DMS114 treated with DMSO at 0.1 percent for 48 hours (cell line): ENCODE measurements around the gene CAPN10.

ENCODE experiments used
- DNase-seq: peaks from one replicate; lab custom pipeline; 2025; ENCODE audit not compliant: unreplicated experiment; lab: John Stamatoyannopoulos, UW

CAPN10 gene

GRCh38 chr2:240588006-240588655 lies 1.6 kb downstream of the CAPN10 start:
- DNase-seq, result no peak

DNA sequence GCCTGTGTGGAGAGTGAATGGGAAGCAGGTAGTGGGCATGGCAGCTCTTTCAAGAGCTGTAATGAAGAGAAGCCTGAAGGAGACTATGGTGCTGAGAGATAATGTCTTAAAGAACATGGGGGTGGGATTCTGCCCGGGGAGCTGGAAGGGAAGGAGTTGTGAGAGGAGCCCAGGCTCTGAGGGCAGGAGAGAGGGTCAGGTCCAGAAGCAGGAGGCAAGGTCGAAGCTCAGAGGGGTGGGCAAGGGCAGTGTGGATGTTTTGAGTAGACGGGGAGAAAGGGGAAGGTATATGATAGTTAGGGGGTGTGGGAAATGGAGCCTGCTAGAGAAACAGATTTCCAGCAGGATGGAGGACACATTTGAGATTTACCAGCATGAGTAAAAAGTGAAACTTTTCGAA lies 2.1 kb downstream of the CAPN10 start:
- no peak for DNase-seq

DNA sequence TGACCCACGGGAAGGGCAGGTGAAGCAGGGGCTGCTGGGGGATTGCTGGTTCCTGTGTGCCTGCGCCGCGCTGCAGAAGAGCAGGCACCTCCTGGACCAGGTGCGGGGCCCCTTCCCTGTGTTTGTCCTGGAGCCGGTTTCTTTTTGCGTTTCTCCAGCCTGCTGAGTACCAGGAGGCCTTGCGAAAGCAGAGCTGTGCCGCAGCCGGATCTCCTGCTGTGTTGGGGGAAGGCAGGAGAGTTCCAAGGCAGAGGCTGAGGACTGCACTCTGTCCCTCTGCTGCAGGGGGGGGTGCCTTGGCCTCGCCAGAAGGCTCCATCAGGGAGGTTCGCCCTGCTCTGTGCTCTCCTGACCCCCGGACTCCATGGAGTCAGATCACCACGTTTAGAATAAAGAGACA lies 2.8 kb downstream of the CAPN10 start:
- DNase-seq, result no peak

DNA sequence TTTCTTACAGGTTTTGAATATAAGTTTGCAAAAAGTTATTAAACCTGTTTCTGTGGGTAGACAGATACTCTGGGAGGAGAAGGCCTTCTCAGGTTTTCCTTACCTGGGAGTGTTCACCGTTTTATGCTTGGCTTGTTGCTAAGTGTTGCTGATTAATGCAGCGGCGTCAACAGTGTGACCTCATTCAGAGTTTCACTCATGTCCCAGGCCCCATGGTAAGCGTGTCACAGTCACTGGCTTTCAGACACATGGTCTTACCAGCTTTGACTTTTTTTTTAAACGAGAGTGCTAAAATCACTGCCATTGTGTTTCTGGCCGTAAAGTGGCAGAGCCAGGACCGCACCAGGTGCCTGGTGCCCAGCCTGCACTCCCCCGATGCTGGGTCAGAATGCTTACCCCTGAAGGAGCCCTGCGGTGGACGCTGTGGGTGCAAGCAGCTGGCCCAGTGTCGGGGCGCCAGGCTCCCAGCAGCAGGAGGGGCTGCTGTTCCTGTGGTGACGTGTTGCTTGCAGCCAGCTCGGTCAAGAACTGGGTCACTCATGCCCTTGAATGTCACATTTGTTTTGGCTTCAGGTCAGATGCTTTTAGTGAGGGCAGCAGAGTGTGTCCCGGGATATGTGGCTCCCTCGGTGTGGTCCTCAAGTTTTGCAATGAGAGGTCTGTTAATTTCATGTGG lies 3.5 kb downstream of the CAPN10 start:
- no peak for DNase-seq

DNA sequence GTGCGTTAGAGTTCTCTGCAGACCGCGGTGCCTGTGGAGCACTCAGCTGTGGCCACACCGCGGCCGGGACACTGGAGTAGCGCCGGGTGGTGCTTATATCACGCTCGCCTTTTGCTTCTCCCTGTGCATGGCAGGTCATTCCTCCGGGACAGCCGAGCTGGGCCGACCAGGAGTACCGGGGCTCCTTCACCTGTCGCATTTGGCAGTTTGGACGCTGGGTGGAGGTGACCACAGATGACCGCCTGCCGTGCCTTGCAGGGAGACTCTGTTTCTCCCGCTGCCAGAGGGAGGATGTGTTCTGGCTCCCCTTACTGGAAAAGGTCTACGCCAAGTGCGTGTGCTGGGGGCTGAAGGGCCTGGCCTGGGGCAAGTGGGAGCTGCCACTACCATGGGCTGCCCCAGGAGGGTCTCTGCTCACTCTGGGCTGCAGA lies 4.2 kb downstream of the CAPN10 start:
- no peak for DNase-seq

GRCh38 chr2:240591226-240591625 lies 4.7 kb downstream of the CAPN10 start:
- DNase-seq, result no peak

- DNase-seq, result no peak
Measured at GRCh38 chr2:240591784-240592183, 5.2 kb downstream of the CAPN10 start.

DNA sequence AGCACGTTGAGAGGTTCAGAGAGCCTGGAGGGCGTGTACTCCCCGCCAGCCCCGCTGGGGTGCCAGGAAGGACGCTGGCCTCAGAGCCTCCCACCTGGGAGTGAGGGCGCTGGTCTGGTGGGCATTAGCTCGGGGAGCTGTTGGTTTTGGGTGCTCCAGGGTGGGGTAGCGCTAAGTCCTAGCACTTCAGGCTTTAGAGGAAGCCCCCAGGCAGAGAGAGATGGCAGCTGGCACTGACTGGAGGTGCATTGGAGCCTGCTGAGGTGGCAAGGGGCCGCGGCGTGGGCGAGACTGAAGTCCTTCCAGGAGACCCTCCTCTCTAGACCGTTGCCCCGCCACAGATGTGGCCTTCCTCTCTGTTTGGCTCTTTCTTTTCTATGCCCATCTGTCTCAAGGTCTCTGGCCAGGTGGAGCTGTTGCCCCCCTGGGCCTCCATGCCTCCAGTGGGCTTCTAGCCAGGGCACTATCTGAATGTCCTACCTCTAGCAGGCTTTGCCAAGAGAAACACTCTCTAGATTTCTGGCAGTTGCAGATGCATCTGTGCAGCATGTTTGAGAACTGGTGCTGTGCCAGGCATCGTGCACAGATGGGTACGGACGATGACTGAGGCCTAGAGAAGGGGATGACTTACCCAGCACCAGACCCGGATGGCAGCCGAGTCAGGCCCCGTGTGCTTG lies 6.6 kb downstream of the CAPN10 start:
- DNase-seq, result no peak

DNA sequence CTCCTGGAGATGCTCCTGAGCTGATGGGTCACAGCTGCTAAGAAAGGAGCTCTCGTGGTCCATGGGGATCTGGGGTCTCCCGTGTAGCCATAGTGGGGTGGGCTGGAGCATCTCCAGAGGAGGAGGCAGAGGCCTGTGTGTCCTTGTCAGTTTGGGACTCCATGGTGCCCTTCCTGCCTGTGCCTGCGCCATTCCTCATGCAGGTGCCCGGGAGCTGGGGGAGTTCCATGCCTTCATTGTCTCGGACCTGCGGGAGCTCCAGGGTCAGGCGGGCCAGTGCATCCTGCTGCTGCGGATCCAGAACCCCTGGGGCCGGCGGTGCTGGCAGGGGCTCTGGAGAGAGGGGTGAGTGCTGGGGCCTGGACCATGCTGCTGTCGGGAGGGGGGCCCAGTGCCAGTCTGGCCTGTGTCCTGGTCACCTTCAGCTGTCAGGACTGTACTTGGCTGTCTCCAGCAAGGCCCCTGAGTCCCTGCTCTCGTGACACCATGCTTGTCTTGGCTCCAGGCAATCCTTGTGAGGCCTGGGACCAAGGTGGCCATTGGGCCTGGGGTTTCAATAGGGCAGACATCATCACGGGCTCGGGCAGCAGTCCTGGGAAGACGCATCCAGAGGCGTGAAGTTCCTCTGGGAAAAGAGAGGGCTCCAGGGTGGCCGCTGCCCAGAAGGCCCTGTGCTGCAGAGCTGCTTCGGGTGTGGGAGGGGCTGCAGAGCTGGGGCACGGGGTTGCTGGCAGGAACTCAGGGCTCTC lies 7.3 kb downstream of the CAPN10 start:
- no peak for DNase-seq

DNA sequence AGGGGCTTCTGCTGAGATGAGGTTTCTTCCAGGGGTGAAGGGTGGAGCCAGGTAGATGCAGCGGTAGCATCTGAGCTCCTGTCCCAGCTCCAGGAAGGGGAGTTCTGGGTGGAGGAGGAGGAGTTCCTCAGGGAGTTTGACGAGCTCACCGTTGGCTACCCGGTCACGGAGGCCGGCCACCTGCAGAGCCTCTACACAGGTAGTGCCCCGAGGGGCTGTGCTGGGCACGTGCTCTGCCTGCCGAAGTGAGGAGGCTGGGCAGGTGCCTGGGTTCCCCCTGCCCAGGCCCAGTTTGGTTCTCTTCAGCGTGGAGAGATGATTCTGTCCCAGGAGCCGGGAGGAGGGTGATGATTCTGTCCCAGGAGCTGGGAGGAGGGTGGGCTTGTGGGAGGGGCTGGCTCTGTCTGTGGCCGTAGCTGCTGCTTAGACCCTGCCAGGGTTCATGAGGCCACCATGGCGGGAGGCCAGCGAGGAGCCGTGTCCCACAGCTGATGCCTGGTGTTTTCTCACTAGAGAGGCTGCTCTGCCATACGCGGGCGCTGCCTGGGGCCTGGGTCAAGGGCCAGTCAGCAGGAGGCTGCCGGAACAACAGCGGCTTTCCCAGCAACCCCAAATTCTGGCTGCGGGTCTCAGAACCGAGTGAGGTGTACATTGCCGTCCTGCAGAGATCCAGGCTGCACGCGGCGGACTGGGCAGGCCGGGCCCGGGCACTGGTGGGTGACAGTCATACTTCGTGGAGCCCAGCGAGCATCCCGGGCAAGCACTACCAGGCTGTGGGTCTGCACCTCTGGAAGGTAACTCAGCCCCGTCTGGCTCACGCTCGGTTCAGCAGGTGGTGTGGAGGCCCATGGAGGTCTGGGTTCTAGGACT lies 8.2 kb downstream of the CAPN10 start:
- no peak for DNase-seq

GRCh38 chr2:240595381-240596079 lies 9.0 kb downstream of the CAPN10 start:
- no peak for DNase-seq

- no peak for DNase-seq
Measured at GRCh38 chr2:240596080-240596460, 9.5 kb downstream of the CAPN10 start.

GRCh38 chr2:240596491-240596931 lies 10.0 kb downstream of the CAPN10 start:
- DNase-seq, result no peak

GRCh38 chr2:240597054-240597418 lies 10.5 kb downstream of the CAPN10 start:
- DNase-seq, result no peak

DNA sequence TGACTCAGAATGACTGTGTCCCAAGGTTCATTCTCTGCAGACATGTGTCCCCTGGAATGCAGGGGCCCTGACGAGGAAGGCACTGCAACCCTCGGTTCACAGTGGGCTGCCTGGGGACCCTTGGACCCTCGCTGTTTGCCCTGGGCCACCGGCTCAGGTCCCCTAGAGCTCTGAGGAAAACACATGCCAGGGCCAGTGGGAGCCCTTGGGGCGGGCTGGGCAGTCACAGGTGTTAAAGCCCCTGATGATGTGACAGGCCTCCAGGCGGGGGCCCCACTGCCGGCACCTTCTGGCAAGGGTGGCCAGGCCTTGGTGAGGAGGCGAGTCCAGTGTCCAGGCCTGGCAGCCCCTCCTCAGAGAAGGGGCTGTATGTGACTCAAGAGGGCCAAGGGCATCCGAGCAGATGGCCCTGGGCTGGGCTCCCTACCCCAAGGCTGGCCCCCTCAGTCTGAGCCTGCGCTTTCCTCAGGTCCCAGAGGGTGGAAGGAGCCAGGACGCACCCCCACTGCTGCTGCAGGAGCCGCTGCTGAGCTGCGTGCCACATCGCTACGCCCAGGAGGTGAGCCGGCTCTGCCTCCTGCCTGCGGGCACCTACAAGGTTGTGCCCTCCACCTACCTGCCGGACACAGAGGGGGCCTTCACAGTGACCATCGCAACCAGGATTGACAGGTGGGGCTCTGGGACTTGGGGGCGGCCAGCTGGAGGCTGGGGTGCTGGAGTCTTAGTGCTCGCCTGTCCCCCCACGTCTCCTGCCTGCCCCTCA lies 11.1 kb downstream of the CAPN10 start:
- no peak for DNase-seq

GRCh38 chr2:240598311-240598911 lies 11.9 kb downstream of the CAPN10 start:
- no peak for DNase-seq

DNA sequence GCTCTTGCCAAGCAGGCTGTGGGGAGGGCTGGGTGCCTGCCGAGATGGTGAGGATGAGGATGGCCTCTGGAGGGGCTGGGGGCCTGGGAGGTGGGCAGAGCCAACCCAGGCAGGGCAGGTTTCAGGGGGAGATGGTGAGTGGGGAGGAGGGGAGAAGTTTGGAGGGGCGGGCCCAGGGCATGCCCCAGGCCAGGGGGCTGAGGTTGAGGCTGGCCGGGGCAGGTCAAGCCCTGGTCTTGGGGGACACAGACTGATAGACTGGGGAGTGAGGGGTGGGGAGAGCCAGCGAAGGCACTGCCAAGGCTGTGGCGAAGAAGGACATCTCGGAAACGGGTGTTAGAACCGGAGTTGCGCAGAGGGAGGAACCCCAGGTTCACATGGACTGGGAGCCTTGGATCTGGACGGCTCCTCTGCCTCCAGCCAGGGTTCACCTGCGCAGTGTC lies 12.6 kb downstream of the CAPN10 start:
- DNase-seq, result no peak

- no peak for DNase-seq
Measured at GRCh38 chr2:240600451-240600961, 14.0 kb downstream of the CAPN10 start.
